Mesodermal cell (in vitro differentiated cells): ENCODE measurements around the gene STK11.

Experiments used
- H3K27ac ChIP-seq: 2 replicates; pipeline ENCODE4 v1.7.0; 2013; ENCODE audit warnings: mild to moderate bottlenecking, low read depth, low read length, moderate library complexity; ENCODE audit not compliant: severe bottlenecking
- H3K36me3 ChIP-seq: 2 replicates; pipeline ENCODE4 v1.7.1; 2013; ENCODE audit warnings: mild to moderate bottlenecking, low read length, moderate library complexity; ENCODE audit not compliant: control insufficient read depth, insufficient read depth
- H3K4me1 ChIP-seq: one replicate; pipeline ENCODE4 v1.7.1; 2013; ENCODE audit warnings: mild to moderate bottlenecking, low read length; ENCODE audit not compliant: insufficient read depth, control insufficient read depth, poor library complexity, severe bottlenecking
- H3K4me3 ChIP-seq: 2 replicates; pipeline ENCODE4 v1.7.0; 2013; ENCODE audit warnings: low read length, control low read depth, mild to moderate bottlenecking; ENCODE audit not compliant: insufficient read depth, poor library complexity, severe bottlenecking; ENCODE audit errors: extremely low read depth
- H3K9me3 ChIP-seq: 2 replicates; pipeline ENCODE4 v1.7.1; 2013; ENCODE audit warnings: mild to moderate bottlenecking, low read length, moderate library complexity; ENCODE audit not compliant: control insufficient read depth
- WGBS, 2 experiments: methylation state at CpG; one replicate each; pipeline ENCODE4 v1.1.5; 2013; ENCODE audit warnings: missing lambda C conversion rate in 2 of 2; ENCODE audit not compliant: insufficient coverage in 2 of 2; 5-methylcytosine and 5-hydroxymethylcytosine counted together

The STK11 gene

DNA sequence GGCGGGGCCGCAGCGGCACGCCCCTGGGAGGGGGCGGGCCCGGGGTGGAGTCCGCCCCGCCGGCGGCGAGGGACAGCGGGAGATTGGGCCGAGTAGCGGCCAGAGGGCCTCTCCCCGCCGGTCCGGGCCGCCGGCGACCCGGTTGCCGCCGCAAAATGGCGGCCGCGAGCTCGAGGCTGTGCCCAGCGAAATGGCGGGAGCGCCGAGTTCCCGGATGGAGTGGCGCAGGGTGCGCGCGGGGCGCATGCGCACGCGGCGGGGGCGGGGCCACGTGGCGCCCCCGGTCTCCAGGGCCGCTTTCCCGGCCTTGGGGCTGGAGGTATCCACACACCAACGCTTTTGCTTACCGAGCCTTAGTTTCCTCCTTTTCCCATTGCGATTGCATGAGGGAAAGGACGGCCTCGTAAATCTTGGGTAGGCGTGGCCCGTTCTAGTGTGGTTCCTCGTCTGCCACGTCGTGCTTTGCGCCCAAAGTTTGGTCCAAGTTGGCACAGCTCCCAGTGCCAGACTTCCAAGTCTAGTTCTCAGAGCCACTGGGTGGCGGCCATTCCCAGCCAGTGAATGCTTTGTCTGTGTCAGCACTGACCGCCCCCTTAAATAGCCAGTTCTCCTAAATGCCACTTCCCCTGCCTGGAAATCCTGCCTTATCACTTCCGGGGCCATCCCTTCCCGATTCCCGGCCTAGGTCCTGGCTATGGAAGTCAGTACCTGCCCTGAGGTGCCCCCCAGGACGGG is 64.1 kb downstream of the STK11 start:
- WGBS, 2 experiments = 1% methylated on average over 35 to 59 of the region's 64 CpGs
- peaks cover 50% of the 10 kb centered on the region for H3K36me3 ChIP-seq
- H3K4me3 ChIP-seq = peak overlapping the region; percentile 85
- peak overlapping the region; percentile 97 for H3K27ac ChIP-seq
- peaks cover 67% of the 10 kb centered on the region for H3K4me1 ChIP-seq
- no peaks in the 10 kb centered on the region for H3K9me3 ChIP-seq

GRCh38 chr19:1270213-1270853 is 64.8 kb downstream of the STK11 start:
- no peaks in the 10 kb centered on the region for H3K9me3 ChIP-seq
- WGBS, 2 experiments = 54 to 55% methylated on average over 4 to 5 of the region's 8 CpGs
- H3K4me3 ChIP-seq = peak overlapping the region; percentile 85
- H3K27ac ChIP-seq = peak overlapping the region; percentile 97
- H3K4me1 ChIP-seq = peaks cover 61% of the 10 kb centered on the region
- peaks cover 54% of the 10 kb centered on the region for H3K36me3 ChIP-seq

- Histone ChIP-seq H3K27ac (peak overlapping the region; percentile 97), H3K9me3 (no peaks in the 10 kb centered on the region), H3K4me1 (peaks cover 57% of the 10 kb centered on the region), H3K36me3 (peaks cover 54% of the 10 kb centered on the region), H3K4me3 (peak overlapping the region; percentile 85)
- WGBS, 2 experiments = 96 to 97% methylated on average over 25 of the region's 26 CpGs
Observed at GRCh38 chr19:1270854-1271527, 65.4 kb downstream of the STK11 start.

DNA sequence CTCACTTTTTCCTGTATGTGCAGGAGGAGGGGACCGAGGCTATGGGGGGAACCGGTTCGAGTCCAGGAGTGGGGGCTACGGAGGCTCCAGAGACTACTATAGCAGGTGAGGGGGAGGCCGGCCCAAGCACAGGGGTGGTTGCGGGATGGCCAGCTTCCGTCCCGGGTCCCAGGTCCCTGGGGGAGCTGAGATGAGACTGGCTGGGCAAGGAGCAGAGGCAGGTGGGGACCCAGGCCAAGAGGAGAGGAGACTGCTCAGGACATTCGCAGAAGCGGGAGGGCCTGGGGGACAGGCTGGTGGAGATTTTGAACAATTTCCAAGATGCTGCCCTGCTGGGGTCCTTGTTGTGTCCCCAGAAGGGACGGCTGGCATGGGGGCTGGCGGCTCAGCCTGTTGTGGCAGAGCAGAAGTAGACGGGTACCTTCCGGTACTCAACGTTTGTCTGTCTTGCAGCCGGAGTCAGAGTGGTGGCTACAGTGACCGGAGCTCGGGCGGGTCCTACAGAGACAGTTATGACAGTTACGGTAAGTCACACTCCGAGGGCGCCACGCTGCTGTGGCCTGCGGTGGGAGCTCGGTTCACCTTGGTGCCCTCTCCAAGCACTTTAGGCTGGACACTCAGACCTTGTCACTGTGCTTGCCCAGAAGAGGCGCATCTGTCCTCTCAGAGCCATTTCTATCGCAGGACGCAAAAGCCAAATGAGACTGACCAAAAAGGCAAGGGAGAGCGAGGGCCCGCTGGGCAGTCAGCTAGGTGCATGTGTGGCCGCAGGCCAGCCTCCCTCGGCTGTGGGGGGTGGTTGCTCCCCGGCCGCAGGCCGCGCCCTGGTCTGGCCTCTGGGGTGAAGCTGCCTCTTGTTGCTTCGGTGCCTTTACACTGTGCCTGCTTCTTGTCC is 66.2 kb downstream of the STK11 start:
- WGBS, 2 experiments = 94 to 96% methylated on average over 34 to 36 of the region's 37 CpGs

DNA sequence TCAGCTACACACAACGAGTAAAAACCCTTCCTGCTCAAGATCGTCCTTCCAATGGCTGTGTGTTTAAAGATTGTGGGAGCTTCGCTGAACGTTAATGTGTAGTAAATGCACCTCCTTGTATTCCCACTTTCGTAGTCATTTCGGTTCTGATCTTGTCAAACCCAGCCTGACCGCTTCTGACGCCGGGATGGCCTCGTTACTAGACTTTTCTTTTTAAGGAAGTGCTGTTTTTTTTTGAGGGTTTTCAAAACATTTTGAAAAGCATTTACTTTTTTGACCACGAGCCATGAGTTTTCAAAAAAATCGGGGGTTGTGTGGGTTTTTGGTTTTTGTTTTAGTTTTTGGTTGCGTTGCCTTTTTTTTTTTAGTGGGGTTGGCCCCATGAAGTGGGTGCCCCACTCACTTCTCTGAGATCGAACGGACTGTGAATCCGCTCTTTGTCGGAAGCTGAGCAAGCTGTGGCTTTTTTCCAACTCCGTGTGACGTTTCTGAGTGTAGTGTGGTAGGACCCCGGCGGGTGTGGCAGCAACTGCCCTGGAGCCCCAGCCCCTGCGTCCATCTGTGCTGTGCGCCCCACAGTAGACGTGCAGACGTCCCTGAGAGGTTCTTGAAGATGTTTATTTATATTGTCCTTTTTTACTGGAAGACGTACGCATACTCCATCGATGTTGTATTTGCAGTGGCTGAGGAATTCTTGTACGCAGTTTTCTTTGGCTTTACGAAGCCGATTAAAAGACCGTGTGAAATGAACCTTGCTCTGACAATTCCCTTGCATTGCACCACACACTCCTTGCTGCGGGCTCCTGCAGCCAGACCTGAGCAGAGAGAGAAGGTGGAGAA is 67.1 kb downstream of the STK11 start:
- peak overlapping the region; percentile 37 for H3K27ac ChIP-seq
- no peaks in the 10 kb centered on the region for H3K9me3 ChIP-seq
- peaks cover 47% of the 10 kb centered on the region for H3K4me1 ChIP-seq
- 96 to 98% methylated on average over 30 to 32 of the region's 33 CpGs for WGBS, 2 experiments
- peaks cover 58% of the 10 kb centered on the region for H3K36me3 ChIP-seq
- no peak overlapping the region for H3K4me3 ChIP-seq

More for the DNA sequence above, 66.2 kb downstream of the STK11 start:
- H3K4me3 ChIP-seq = no peak overlapping the region
- peaks cover 54% of the 10 kb centered on the region for H3K4me1 ChIP-seq
- peaks cover 54% of the 10 kb centered on the region for H3K36me3 ChIP-seq
- H3K27ac ChIP-seq = peak overlapping the region; percentile 16
- H3K9me3 ChIP-seq = no peaks in the 10 kb centered on the region

- 95 to 99% methylated on average over 24 to 25 of the region's 25 CpGs for WGBS, 2 experiments
- Histone ChIP-seq H3K9me3 (no peaks in the 10 kb centered on the region), H3K4me1 (peaks cover 39% of the 10 kb centered on the region), H3K36me3 (peaks cover 61% of the 10 kb centered on the region), H3K4me3 (no peak overlapping the region), H3K27ac (peak overlapping the region; percentile 99)
Observed at GRCh38 chr19:1273263-1274041, 67.9 kb downstream of the STK11 start.

- Histone ChIP-seq H3K36me3 (peaks cover 68% of the 10 kb centered on the region), H3K9me3 (no peaks in the 10 kb centered on the region), H3K27ac (peak overlapping the region; percentile 99), H3K4me3 (peak overlapping the region; percentile 52), H3K4me1 (peaks cover 35% of the 10 kb centered on the region)
- 86 to 92% methylated on average over 34 to 39 of the region's 46 CpGs for WGBS, 2 experiments
Observed at GRCh38 chr19:1274081-1274851, 68.7 kb downstream of the STK11 start.

- Histone ChIP-seq H3K4me3 (peak overlapping the region; percentile 52), H3K36me3 (peaks cover 66% of the 10 kb centered on the region), H3K4me1 (peaks cover 35% of the 10 kb centered on the region), H3K9me3 (no peaks in the 10 kb centered on the region), H3K27ac (peak overlapping the region; percentile 99)
- 45 to 54% methylated on average over 40 to 43 of the region's 44 CpGs for WGBS, 2 experiments
Observed at GRCh38 chr19:1274852-1275259, 69.3 kb downstream of the STK11 start.
